ENCODE measurements around the gene MAN2A2.

Gene MAN2A2

DNA sequence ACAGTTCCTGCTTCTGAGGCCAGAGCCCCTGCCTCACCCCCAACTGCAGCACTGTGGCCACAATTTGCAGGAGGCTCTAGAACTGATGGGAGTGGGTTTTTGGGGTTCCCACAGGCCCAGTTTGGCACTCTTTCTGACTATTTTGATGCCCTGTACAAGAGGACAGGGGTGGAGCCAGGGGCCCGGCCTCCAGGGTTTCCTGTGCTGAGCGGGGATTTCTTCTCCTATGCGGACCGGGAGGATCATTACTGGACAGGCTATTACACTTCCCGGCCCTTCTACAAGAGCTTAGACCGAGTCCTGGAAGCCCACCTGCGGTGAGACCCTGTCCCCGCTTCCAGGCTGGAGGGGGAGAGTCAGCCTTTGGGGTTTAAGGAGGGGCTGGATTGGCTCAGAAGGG, 6.9 kb downstream of the MAN2A2 start:
- Histone ChIP-seq H3K9ac (ENCODE audit: low read depth, low read length) (no peak overlapping the region), H3K4me3 (ENCODE audit: low read length) (no peak overlapping the region), H3K36me3 (ENCODE audit: insufficient read depth, low read length) (peaks cover 38% of the 10 kb centered on the region), H3K4me1 (ENCODE audit: insufficient read depth, low read length) (no peaks in the 10 kb centered on the region), H3K9me3 (ENCODE audit: insufficient read depth, low read depth, low read length) (no peaks in the 10 kb centered on the region), H3K27ac (ENCODE audit: low read depth, low read length) (no peak overlapping the region), H3K27me3 (ENCODE audit: insufficient read depth, low read length) (0 out of 2 replicates have a peak, but pooled peaks cover 2% of the 10 kb centered on the region)
- 94% methylated on average over 8 of the region's 8 CpGs for WGBS

DNA sequence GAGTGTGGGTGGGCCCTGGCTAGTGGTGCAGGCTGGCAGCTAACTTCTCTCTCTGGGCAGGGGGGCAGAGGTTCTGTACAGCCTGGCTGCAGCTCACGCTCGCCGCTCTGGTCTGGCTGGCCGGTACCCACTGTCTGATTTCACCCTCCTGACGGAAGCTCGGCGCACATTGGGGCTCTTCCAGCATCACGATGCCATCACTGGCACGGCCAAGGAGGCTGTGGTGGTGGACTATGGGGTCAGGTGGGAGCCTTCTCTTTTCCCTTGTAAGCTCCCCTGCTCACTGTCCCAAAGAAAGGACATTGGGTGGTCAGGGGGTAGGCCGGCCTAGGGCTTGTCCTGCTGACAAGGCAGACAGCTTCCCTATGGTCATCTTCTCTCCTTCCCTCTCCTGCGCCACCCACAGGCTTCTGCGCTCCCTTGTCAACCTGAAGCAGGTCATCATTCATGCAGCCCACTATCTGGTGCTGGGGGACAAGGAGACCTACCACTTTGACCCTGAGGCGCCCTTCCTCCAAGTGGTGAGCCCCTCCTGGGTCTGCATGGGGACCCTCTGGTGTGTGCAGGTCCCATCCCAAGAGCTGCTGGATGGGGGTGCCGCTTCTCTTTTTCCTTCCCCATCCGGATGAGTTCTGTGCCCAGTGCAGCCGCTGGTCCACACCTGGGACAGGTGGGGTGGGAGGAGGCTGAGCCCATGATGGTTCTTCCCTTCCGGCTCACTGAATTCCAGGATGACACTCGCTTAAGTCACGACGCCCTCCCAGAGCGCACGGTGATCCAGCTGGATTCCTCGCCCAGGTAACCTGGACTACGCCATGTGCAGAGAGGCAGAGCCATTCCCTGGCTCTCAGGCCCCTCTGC, 7.6 kb downstream of the MAN2A2 start:
- H3K4me1 ChIP-seq (ENCODE audit: insufficient read depth, low read length) = no peaks in the 10 kb centered on the region
- H3K27ac ChIP-seq (ENCODE audit: low read depth, low read length) = no peak overlapping the region
- WGBS = 92% methylated on average over 24 of the region's 24 CpGs
- no peaks in the 10 kb centered on the region for H3K9me3 ChIP-seq (ENCODE audit: insufficient read depth, low read depth, low read length)
- no peak overlapping the region for H3K9ac ChIP-seq (ENCODE audit: low read depth, low read length)
- H3K4me3 ChIP-seq (ENCODE audit: low read length) = no peak overlapping the region
- peaks cover 34% of the 10 kb centered on the region for H3K36me3 ChIP-seq (ENCODE audit: insufficient read depth, low read length)
- no peaks in the 10 kb centered on the region for H3K27me3 ChIP-seq (ENCODE audit: insufficient read depth, low read length)

DNA sequence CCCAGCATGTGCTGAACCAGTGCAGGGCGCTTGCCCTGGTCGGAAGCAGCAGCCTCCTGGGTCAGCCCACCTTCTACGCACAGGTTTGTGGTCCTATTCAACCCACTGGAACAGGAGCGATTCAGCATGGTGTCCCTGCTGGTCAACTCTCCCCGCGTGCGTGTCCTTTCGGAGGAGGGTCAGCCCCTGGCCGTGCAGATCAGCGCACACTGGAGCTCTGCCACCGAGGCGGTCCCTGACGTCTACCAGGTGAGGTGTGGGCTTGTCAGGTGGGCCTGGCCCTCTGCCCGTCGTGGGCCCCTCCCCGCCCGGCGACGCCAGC, 8.2 kb downstream of the MAN2A2 start:
- H3K36me3 ChIP-seq (ENCODE audit: insufficient read depth, low read length) = peaks cover 28% of the 10 kb centered on the region
- H3K27me3 ChIP-seq (ENCODE audit: insufficient read depth, low read length) = no peaks in the 10 kb centered on the region
- no peak overlapping the region for H3K27ac ChIP-seq (ENCODE audit: low read depth, low read length)
- WGBS = 93% methylated on average over 19 of the region's 19 CpGs
- H3K4me1 ChIP-seq (ENCODE audit: insufficient read depth, low read length) = no peaks in the 10 kb centered on the region
- no peak overlapping the region for H3K4me3 ChIP-seq (ENCODE audit: low read length)
- H3K9ac ChIP-seq (ENCODE audit: low read depth, low read length) = no peak overlapping the region
- H3K9me3 ChIP-seq (ENCODE audit: insufficient read depth, low read depth, low read length) = no peaks in the 10 kb centered on the region

DNA sequence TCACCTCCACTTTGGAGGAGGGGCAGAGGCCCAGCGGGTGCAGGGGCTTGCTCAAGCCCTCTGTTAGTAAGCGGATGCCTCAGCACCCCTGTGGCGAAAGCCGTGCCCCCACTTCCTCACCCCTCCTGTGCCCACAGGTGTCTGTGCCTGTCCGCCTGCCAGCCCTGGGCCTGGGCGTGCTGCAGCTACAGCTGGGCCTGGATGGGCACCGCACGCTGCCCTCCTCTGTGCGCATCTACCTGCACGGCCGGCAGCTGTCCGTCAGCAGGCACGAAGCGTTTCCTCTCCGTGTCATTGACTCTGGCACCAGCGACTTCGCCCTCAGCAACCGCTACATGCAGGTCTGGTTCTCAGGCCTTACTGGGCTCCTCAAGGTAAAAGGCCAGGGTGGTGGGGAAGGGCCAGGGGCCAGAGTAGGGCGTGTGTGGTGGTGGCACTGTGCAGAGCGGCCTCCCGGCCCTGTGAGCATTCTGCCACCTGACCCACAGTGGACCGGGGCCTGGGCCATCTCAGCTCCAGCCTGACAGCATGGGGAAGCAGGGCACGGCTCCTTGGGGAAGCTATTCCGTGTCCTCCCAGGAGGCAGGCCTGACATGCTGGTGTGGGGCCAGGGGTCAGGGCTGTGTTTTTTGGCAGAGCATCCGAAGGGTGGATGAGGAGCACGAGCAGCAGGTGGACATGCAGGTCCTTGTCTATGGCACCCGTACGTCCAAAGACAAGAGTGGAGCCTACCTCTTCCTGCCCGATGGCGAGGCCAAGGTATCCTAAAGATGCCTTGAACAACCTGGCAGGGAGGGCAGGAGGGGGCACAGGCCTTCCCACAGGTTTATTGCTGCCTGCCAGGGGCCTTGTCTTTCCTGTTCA, 9.0 kb downstream of the MAN2A2 start:
- Histone ChIP-seq H3K9ac (ENCODE audit: low read depth, low read length) (no peak overlapping the region), H3K9me3 (ENCODE audit: insufficient read depth, low read depth, low read length) (no peaks in the 10 kb centered on the region), H3K36me3 (ENCODE audit: insufficient read depth, low read length) (peaks cover 25% of the 10 kb centered on the region), H3K27ac (ENCODE audit: low read depth, low read length) (no peak overlapping the region), H3K4me3 (ENCODE audit: low read length) (no peak overlapping the region), H3K27me3 (ENCODE audit: insufficient read depth, low read length) (no peaks in the 10 kb centered on the region), H3K4me1 (ENCODE audit: insufficient read depth, low read length) (no peaks in the 10 kb centered on the region)
- 95% methylated on average over 30 of the region's 30 CpGs for WGBS

DNA sequence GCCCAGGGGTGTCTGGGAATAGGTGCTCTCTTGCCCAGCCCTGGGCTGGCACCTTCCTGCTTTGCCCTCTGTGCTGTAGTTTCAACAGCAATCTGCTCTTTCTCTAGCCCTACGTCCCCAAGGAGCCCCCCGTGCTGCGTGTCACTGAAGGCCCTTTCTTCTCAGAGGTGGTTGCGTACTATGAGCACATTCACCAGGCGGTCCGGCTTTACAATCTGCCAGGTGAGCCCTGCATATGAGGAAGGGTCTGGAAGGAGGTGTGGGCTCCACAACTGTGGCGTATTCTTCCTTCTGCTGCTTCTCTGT, 9.6 kb downstream of the MAN2A2 start:
- WGBS = 95% methylated on average over 7 of the region's 7 CpGs
- Histone ChIP-seq H3K9me3 (ENCODE audit: insufficient read depth, low read depth, low read length) (no peaks in the 10 kb centered on the region), H3K9ac (ENCODE audit: low read depth, low read length) (no peak overlapping the region), H3K36me3 (ENCODE audit: insufficient read depth, low read length) (peaks cover 20% of the 10 kb centered on the region), H3K4me3 (ENCODE audit: low read length) (no peak overlapping the region), H3K4me1 (ENCODE audit: insufficient read depth, low read length) (no peaks in the 10 kb centered on the region), H3K27me3 (ENCODE audit: insufficient read depth, low read length) (no peaks in the 10 kb centered on the region), H3K27ac (ENCODE audit: low read depth, low read length) (no peak overlapping the region)

DNA sequence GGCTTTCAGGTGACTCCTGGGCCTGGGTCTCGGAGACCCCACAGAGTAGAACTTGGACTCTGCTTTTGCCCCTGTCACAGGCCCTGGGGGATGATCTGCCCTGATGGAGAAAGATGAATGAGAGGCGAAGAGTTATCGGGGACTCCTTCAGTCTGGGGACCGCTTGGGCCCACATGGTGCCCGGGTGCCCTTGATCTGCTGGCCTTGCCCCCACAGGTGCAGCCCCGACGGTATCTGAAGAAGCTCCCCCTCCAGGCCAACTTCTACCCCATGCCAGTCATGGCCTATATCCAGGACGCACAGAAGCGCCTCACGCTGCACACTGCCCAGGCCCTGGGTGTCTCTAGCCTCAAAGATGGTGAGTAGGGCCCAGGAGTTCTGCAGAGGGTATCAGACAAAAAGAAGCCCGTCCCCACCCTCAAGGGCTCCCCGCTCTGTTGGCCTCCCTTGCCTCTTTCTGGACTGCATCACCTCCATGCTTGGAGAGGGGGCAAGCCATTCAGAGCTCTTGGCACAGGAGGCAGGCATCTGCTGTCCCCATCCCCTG, 10.4 kb downstream of the MAN2A2 start:
- Histone ChIP-seq H3K27ac (ENCODE audit: low read depth, low read length) (no peak overlapping the region), H3K9ac (ENCODE audit: low read depth, low read length) (no peak overlapping the region), H3K4me1 (ENCODE audit: insufficient read depth, low read length) (no peaks in the 10 kb centered on the region), H3K4me3 (ENCODE audit: low read length) (no peak overlapping the region), H3K27me3 (ENCODE audit: insufficient read depth, low read length) (no peaks in the 10 kb centered on the region), H3K36me3 (ENCODE audit: insufficient read depth, low read length) (peaks cover 18% of the 10 kb centered on the region), H3K9me3 (ENCODE audit: insufficient read depth, low read depth, low read length) (no peaks in the 10 kb centered on the region)
- 96% methylated on average over 12 of the region's 12 CpGs for WGBS

DNA sequence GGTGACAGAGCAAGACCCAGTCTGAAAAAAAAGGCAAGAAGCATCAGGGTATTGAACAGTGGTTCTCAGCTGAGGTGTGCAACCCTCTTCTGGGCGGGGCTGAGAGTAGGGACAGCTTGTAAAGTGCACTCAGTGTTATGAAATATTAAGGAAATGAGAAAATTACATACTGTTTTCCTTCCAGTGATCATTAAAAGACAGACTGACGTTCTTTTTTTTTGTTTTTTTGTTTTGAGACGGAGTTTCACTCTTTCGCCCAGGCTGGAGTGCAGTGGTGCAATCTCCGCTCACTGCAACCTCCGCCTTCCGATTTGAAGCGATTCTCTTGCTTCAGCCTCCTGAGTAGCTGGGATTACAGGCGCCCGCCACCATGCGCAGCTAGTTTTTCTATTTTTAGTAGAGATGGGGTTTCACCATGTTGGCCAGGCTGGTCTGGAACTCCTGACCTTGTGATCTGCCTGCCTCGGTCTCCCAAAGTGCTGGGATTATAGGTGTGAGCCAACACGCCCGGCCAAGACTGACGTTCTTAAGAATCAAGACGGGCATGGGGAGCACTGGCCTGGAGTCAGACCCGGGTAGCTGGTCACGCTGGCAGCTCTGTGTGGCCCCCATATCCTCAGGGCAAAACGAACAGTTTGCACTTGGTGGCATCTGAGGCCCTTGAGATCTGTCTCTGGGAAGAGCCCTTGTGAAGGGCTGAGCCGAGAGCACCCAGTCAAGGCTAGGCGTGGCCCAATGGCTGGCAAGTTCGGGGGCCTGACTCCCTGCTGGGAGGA, 11.4 kb downstream of the MAN2A2 start:
- no peak overlapping the region for H3K27ac ChIP-seq (ENCODE audit: low read depth, low read length)
- WGBS = 94% methylated on average over 22 of the region's 22 CpGs

DNA sequence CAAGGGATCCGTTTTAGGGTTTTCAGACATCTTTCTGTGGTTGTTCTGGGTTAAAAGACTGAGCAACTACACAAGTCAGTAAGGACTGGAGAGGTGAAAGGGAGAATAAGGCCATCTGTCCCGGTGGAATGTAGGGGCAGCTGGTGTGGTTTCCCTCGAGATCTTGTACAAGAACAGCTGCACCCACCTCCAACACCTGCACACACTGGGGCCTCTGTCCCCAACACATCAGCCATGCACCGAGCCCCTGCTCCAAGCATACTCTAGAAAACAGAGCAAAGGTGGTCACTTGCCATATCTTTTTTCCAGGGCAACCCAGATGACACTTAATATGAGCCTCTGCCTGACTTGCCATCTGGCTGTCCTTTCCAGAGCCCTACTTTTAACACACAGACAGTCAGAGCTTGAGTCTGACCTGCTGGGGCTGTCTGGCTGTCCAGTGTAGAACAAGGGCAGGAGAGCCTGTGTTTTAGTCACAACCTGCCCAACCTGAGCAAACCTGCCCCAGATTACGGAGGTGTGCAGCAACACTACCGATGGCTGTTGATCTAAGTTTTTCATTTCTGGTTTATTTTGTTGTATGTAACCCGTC, 12.2 kb downstream of the MAN2A2 start:
- Histone ChIP-seq H3K36me3 (ENCODE audit: insufficient read depth, low read length) (peaks cover 26% of the 10 kb centered on the region), H3K27ac (ENCODE audit: low read depth, low read length) (no peak overlapping the region), H3K4me1 (ENCODE audit: insufficient read depth, low read length) (no peaks in the 10 kb centered on the region), H3K9ac (ENCODE audit: low read depth, low read length) (no peak overlapping the region), H3K9me3 (ENCODE audit: insufficient read depth, low read depth, low read length) (no peaks in the 10 kb centered on the region), H3K4me3 (ENCODE audit: low read length) (no peak overlapping the region), H3K27me3 (ENCODE audit: insufficient read depth, low read length) (no peaks in the 10 kb centered on the region)
- WGBS = 92% methylated on average over 7 of the region's 7 CpGs

More for the DNA sequence above, 11.4 kb downstream of the MAN2A2 start:
- H3K4me1 ChIP-seq (ENCODE audit: insufficient read depth, low read length) = no peaks in the 10 kb centered on the region
- no peak overlapping the region for H3K4me3 ChIP-seq (ENCODE audit: low read length)
- H3K9ac ChIP-seq (ENCODE audit: low read depth, low read length) = no peak overlapping the region
- H3K9me3 ChIP-seq (ENCODE audit: insufficient read depth, low read depth, low read length) = no peaks in the 10 kb centered on the region
- peaks cover 22% of the 10 kb centered on the region for H3K36me3 ChIP-seq (ENCODE audit: insufficient read depth, low read length)
- H3K27me3 ChIP-seq (ENCODE audit: insufficient read depth, low read length) = no peaks in the 10 kb centered on the region

DNA sequence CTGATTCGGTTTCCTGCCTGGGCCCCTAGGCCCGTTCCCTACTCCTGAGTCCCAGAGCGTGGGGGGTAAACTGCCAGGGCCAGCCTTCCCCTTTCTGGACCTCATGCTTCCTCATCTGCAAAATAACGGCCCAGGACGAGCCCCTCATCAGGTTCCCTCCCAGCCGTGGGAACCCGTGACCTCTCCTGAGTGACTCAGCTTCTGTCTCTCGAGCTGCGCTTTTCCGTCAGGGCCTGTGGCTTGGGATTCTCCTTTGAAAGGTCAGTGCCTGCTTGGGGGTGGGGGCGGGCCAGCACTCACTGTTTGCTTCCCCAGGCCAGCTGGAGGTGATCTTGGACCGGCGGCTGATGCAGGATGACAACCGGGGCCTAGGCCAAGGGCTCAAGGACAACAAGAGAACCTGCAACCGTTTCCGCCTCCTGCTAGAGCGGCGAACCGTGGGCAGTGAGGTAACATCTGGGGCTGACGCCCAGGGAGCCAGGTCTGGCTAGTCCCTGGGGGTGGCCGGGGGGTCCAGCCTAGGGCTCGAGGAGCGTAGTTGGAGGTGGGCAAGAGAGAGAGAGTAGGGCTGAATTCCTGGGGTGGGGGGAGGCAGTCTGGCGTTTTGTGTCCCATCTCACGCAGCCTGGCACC, 12.8 kb downstream of the MAN2A2 start:
- H3K4me3 ChIP-seq (ENCODE audit: low read length) = no peak overlapping the region
- no peaks in the 10 kb centered on the region for H3K9me3 ChIP-seq (ENCODE audit: insufficient read depth, low read depth, low read length)
- peaks cover 27% of the 10 kb centered on the region for H3K36me3 ChIP-seq (ENCODE audit: insufficient read depth, low read length)
- H3K27me3 ChIP-seq (ENCODE audit: insufficient read depth, low read length) = no peaks in the 10 kb centered on the region
- H3K27ac ChIP-seq (ENCODE audit: low read depth, low read length) = no peak overlapping the region
- no peaks in the 10 kb centered on the region for H3K4me1 ChIP-seq (ENCODE audit: insufficient read depth, low read length)
- WGBS = 80% methylated on average over 25 of the region's 25 CpGs
- no peak overlapping the region for H3K9ac ChIP-seq (ENCODE audit: low read depth, low read length)

DNA sequence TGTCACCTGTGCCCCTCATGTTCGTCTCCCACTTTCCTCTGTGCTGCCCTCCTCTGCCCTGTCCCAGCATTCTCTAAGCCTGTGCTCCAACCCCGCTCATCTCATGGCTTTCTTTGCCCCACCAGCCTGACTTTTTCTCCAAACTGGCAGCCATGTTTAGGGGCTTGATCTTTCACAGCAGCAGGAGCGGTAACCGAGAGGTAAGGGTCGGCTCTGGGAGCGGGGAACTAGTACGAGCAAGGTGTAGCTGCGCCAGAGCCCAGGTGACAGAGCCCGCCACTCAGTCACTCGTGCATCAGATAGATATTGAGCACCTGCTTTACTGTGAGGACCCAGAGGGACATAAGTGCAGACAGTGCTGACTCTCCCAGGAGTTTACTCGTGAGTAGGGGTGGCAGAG, 13.4 kb downstream of the MAN2A2 start:
- no peak overlapping the region for H3K9ac ChIP-seq (ENCODE audit: low read depth, low read length)
- no peaks in the 10 kb centered on the region for H3K9me3 ChIP-seq (ENCODE audit: insufficient read depth, low read depth, low read length)
- 94% methylated on average over 11 of the region's 11 CpGs for whole genome bisulfite sequencing
- H3K4me1 ChIP-seq (ENCODE audit: insufficient read depth, low read length) = no peaks in the 10 kb centered on the region
- no peak overlapping the region for H3K4me3 ChIP-seq (ENCODE audit: low read length)
- no peaks in the 10 kb centered on the region for H3K27me3 ChIP-seq (ENCODE audit: insufficient read depth, low read length)
- H3K36me3 ChIP-seq (ENCODE audit: insufficient read depth, low read length) = peaks cover 28% of the 10 kb centered on the region
- H3K27ac ChIP-seq (ENCODE audit: low read depth, low read length) = no peak overlapping the region

All from HUES64 (cell line).